GM20431 (cell line): ENCODE measurements around the gene DNAJC5G.
"Not testable (repeated sequence)": the region's sequence is repeated elsewhere in the genome, so short reads cannot be mapped to it uniquely, and the experiment has no call there.

ENCODE experiments used
- in situ Hi-C: fragments of 300-500 bp; cut with MseI, MboI; formaldehyde crosslinking; loops from one replicate; pipeline ENCODE4 v1.15.0; 2020; ENCODE audit warnings: low sequenced_read_pairs; ENCODE audit not compliant: unreplicated experiment

The DNAJC5G gene

DNA sequence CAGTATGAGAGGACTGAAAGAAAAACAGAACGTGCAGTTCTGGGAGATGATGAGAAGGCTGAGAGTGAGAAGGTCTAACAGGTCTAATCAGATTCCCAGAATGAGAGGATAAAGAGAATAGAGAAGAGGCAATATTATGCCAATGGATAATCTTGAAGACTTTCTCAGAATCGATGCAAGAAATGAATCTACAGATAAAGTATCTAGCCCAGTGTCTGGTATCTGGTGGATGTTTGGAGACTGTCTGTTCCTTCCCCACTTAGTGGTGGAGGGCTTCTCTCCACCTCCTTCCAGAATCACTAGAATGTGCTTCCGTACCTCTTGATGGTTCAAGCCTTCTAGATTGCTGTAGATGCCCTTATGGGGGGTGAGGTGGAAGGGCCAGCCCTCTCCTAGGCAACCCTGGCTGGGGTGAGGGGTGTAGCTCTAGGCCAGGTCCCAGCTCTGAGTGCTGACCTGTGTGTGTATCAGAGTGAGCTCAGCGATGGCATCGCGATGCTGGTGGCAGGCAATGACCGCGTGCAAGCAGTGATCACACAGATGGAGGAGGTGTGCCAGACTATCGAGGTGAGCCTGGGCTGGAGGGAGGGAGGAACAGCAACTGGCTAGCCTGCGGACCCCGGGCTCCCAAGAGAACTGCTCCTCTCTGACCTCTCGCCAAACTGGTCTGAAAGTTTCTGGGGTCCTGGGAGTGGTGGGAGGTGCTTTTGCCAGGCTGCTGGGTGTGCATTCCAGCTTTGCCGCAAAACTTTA is 29.4 kb downstream of the DNAJC5G start:
- in situ Hi-C loops: no loop called here

DNA sequence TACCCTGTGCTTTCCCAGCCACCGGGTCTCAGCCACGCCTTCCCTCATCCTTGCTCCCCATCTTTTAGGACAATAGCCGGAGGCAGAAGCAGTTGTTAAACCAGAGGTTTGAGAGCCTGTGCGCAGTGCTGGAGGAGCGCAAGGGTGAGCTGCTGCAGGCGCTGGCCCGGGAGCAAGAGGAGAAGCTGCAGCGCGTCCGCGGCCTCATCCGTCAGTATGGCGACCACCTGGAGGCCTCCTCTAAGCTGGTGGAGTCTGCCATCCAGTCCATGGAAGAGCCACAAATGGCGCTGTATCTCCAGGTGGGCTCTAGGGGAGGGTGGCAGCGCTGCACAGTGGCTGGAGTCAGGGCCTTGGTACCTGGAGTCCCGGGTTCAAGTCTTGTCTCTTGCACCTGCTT is 30.3 kb downstream of the DNAJC5G start:
- in situ Hi-C loops: no loop called here

DNA sequence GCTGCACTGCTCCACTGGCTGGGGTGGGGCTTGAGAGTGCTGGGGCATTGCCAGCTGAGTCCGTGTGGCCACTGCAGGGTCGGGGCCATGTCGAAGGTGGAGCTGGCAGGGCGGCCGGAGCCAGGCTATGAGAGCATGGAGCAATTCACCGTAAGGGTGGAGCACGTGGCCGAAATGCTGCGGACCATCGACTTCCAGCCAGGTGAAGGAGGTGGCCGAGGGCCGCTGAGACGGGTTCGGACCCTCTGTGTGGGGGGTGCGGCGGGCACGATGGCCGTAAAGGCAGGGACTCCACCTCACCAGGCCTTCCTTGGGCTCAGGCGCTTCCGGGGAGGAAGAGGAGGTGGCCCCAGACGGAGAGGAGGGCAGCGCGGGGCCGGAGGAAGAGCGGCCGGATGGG is 30.9 kb downstream of the DNAJC5G start:
- in situ Hi-C loops: no loop called here

DNA sequence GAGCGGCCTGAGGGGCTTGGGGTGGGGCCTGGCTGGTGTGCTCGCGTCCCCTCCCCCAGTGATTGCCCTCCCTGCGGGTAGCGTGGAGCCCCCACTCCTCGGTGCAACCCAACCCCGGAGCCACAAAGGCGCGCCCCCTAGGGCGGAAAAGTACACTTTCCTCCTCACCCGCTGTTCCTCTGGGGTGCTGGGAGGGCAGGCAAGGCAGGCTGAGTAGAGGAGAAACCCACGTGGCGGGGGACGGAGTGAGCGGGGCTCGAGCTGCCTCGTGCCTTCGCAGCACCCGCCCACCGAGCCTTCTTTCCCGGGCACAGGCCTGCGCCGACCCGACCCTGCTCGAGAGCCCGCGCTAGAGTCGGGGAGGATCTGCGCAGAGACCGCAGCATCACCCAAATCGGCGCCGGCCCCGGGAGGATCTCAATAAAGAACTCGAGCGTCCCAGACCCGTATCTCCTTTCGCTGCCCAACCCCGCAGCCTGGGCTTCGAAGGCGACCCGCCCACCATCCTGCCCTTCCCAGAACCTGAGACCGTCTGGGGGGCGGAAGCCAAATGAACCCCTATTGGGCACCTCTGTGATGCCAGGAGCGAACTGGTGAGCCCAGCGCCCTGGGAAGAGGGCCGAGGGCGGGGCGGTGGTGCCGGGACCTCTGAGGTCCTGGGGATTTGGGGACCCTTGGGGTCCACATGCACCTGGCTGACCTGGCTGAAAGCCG is 31.5 kb downstream of the DNAJC5G start:
- in situ Hi-C loops: no loop called here

DNA sequence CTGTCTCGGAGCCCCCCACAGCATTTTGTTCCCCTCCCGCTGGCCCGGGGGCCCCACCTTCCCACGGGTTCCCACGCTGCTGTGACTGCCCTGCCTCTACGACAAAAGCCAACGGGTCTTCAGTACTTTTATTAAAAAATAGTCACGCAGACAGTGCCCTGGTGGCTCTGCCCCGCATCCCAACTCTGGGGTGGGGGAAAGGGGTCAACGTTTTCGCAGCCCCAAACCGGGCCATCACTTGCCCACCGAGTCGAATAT is 32.0 kb downstream of the DNAJC5G start:
- in situ Hi-C loops: no loop called here

DNA sequence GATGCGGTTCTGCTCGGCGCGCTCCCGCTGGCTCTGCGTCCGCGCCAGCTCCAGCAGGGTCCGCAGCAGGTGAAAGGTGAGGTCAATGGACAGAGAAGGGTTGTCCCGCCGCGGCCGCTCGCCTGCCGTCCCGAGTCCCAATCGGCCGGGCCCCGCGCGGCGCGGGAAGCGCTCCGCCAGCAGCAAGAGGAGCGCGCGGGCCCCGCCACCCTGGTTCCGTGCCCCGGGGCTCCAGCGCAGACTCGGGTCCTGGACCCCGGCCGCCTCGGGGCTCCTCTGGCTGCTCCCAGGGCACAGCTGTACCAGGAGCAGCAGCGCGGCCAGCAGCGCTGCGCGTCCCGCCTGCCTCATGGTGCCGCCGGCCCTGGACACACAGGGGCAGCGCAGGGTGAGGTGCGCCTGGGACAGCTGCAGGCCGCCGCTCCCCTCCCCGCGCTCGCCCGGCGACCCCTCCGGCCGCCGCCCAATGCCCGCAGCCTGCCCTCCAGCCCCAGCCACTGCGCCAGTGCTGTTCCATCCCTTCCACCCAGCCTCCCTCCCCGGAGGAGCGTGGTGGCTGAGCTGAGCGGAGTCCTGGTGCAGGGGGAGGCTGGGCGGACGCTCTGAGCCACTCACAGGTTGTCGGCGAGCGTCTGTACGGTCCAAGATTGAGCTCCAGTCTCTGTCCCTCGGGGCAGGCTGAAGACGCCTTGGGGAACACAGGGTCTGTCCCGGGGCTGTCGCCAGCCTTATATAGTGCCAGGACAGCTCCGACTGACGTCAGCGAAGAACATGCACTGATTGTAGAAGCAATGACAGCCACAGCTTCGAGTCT is 32.5 kb downstream of the DNAJC5G start:
- in situ Hi-C loops: no loop called here

DNA sequence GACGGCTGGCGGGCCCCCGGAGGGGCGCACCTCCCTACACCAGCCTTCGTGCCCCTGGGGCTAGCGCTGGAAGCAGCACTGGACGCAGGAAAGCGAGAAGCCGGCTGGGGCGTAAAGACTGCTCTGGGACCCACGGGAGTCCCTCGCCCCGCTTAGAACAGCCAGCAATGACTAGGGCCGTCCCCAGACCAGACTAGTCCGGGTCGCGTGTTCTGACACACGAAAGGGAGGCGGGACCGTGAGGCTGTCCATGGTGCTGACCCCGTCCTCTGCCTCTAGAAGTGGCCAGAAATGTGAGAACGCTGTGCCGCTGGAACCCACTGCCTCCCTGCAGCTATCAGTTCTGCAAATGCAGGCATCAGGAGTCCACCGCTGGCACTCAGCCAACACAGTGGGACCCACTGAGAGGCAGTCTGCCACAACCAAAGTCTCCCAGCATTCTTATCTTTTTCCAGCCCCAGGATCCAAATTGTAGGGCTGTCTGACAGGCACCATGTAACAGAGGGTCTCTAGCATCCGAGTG is 33.2 kb downstream of the DNAJC5G start, which contains the start of gene UCN:
UCN (minus strand) TSS at position 87 of the 523 bp plus-strand sequence. CDS start 550 bp downstream, outside the sequence.
- in situ Hi-C loops: no loop called here

DNA sequence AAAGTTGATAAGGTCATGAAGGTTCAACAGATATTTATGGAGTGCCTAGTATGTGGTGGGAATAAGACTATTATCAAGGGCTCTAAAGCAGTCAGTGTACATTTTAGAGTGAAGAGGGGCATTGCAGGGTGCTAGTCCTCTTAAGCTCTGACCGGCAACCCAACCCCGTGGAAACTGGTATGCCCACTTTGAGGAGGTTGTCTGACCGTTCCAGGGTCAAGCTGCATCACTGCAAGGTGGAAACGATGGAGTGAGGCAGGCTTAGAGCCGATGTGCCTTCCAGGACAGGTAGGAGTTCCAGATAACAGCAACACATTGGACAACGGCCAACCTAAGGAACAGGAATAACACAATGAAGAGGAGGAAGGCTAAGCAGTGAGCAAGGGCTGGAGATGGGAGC is 34.4 kb downstream of the DNAJC5G start:
- in situ Hi-C loops: no loop called here

DNA sequence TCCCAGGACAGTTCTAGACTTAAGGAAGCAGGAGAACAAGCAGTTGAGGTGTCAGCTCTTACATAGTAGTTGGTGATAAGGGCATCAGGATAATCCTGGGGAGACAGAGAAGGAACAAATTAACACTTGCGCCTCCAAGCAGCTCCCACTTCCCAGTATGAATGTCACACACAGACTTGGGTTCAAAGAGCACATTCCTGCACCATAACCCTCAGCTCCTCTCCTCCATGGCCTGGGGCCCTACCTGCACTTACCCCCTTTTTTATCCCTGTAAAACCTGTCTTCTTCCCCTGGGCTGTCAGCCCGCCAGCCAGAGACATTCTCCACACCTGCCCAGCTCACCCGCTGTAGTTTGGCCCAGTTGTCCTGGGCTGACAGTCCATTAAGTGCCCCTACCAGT is 36.9 kb downstream of the DNAJC5G start:
- in situ Hi-C loops: no loop called here

DNA sequence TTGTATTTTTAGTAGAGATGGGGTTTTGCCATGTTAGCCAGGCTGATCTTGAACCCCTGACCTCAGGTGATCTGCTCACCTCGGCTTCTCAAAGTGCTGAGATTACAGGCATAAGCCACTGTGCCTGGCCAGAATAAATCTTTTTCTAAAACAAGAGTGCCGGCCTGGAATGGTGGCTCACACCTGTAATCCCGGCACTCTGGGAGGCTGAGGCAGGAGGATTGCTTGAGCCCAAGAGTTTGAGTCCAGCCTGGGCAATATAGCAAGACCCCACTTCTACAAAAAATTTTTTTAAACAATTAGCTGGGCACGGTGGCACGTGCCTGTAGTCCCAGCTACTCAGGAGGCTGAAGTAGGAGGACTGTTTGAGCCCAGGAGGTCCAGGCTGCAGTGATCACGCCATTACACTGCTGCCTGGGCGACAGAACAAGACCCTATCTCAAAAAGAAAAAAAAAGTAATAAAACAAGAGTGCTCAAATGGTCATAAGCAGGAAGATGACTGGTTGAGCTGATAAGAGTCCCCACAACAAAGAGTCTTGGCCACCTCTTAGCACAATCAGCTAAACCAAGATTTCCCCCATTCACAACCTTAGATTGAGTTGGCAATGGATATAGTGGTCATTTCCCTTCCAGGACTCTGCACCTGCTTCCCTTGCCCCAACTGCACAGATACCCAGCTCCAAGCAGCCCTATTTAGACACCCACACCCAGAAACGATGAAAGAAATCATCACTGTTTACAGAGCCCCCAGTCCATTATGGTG is 38.8 kb downstream of the DNAJC5G start:
- in situ Hi-C loops: no loop called here

DNA sequence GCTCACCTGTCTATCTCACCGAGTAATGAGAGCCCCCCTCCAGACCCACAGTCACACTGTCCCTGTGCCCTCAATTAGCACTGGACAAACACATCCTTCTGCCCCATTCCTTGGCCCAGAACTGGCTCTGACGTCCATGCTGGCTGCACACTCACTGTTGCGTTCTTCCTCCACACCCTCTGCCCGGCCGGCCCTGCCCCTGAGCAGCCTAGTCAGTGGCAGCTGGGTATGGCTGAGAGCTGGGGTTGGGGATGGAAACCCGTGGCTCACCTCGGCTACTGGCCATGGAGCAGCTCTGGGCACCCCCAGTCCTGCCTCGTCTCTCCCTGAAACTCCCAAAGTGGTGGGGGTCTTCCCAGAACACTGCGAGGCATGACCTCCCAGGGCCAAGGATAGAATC is 39.5 kb downstream of the DNAJC5G start:
- in situ Hi-C loops: no loop called here

DNA sequence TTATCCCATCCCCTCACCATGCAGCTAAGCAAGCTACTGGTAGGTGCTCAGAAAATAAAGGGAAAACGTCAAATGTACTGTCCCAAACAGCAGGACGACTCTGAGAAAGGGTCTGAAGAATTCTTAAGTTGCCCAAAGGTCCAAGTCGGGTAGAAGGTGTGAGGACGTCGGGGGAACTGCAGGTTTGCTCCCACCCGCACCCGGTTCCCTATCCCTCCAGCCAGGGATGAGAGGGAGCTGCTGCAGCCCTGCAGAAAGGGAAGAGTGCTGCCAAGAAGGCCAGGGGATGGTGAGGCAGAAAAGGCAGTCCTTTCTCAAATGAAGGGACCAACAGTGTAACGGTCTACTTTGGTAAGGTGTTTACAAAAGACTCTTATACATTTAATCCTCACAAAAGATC is 39.9 kb downstream of the DNAJC5G start:
- in situ Hi-C loops: no loop called here

DNA sequence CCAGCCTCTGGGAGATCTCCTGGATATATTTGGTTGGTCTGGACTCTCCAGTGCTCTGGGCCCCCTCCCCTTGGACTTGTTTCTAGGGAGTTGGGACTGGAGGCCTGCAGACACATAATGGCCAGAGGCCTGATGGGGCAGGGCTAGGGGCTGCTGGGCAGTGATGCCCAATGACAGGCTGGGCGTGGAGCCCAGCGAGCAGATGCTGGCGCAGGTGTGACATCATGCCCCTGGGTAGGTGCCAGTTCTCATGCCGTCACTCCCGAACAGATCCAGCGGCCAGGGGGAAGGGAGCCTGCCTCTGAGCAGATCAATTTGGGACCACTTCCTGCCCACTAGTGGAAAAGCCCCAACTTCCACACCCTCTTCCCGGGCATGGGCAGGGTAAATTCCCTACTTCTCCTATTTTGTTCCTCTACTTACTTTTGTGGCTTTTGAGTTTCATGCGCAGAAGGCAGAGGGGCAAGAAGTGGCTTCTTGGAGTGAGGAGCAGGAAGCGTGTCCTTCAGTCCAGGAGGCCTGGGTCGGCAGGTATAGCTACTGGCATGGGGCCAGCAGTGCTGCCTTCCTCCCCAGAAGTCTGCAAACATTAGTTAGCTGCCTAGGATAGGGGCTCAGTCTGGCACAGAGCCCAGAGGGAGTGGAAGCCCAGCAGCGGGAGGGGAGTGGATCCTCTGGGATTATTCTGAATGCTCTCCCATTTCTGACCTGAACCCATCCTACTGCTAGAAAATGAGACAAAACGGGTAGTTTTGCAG is 41.6 kb downstream of the DNAJC5G start:
- in situ Hi-C loops: no loop called here

DNA sequence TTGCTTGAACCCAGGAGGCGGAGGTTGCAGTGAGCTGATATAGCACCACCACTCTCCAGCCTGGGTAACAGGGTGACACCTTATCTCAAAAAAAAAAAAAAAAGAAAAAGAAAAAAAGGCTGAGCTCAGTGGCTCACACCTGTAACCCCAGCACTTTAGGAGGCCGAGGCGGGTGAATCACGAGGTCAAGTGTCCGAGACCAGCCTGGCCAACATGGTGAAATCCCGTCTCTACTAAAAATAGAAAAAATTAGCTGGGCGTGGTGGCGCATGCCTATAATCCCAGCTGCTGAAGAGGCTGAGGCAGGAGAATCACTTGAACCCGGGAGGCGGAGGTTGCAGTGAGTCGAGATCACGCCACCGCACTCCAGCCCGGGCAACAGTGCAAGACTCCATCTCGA is 44.6 kb downstream of the DNAJC5G start:
- in situ Hi-C loops: not testable (repeated sequence)

DNA sequence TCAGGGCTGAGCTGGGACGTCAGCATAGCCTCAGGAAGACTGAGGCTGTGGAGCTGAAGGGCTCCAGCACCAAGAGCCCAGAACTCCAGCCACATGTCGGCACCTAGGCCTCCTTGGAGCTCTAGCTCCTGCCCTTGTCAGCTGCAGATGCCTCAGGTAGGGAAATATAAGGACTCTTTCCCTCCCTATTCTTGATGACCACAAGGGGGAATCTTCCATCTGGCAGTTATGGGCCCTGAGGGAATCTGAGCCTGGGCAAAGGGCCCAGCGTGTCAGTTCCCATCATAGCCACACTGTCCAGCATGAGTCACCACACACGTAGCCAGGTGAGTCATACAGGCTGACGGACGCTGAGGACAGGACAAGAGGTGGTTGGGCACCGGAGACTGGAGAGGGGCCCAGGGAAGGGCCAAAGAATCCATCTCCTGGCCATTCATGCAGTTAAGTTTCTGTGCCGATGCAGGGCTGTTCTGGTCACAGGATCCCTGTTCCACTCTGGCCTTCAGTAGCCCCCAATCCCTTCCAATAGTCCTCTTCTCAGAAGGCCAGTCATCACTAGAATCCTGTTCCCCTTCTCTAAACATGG is 45.8 kb downstream of the DNAJC5G start:
- in situ Hi-C loops: no loop called here

DNA sequence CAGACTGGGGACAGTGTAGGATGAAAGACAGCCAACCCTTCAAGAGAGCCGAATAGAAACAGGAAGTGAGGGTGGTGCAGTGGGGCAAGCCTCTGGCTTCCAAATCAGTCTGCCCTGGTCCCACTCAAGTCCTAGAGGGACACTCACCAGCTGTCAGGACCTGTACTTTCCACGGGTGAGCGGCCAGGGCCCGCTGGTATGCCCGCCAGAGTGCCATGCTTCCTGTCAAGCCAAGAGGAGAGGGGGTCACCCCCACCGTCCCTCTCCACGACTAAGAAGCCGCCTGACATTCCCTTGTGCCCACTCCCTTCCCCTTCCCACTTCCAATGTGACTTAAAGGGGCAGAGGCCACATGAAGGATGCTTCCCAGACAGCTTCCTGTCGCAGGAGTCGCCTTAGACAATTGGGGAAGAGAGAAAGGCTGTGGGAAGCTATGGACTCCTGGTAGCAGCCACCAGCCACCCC is 47.1 kb downstream of the DNAJC5G start:
- in situ Hi-C loops: no loop called here

DNA sequence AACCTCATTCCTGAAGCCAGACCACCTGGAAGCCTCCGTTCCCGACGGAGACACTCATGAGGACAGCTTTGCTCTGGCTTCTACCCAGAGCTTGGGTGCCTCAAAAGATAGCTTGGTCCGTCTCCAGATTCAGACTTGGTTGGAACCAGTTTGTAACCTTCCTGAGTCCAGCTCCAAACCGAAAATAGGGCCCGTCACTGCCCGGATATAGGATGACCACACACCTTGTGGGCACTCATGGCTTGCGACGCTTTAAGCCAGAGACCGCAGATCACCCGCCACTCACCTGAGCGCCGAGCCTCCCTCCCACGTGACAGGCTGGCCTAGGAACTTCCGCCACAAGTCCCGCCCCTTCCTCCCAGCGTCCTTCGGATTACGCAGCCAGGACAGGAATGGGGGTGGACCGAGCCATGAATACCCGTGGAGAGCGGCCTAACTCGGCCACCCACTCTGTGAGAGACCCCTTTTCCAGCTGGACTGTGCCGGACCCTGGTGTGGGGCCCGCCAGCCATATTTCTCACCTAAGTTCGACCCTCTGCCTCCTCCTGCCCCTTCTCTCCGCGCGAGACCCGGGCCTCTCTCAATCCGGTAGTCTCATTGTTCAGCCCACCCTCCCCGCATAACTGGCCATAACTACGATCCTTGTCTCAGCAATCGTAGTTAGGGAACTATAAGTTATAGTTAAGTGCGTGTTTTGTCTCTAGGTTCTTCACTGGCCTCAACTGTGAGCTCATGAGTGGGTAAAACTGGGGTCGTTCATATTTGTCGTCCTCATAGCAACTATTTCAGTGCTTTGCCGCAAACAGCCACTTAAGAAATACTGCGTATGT is 47.7 kb downstream of the DNAJC5G start, which contains the start of gene MPV17:
MPV17 (minus strand) TSS at position 332 of the 830 bp plus-strand sequence. CDS start 580 bp downstream, outside the sequence.
- in situ Hi-C loops: no loop called here
